ENCODE measurements around the gene COPZ2. TPM values are rescaled to one million over a fixed set of nuclear protein-coding genes. Genes with fewer than 3 reads are reported as not detected.

Gene COPZ2
- total RNA-seq, 4 donors from 2014 or later = 40.5 to 73.9 (median 62.2) TPM

DNA sequence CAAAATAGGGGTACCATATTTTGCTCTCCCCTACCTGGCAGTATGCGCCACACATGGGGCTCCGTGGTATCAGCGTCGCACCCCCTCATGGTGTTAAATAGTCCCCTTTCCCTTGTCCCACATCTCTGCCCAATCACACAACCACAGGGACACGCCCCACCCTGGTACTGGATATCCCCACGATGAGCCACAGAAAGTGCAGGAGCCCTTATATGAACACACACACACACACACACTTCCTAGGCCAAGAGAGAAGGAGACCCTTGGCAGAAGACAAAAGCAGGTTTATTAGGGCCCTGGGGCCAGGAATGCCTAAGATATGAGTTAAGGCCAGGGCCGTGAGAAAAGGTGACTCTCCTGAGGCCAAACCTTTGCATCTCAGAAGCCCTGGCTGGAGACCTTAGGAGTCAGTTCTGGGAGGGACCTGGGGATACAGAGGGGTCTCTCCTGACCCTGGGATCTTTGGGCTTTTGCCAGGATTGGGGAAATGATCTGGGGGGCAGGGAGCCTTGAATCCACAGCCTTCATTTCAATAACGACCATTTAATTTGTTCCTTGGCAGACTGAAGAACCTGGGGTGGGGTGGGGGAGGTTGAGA lies 11.6 kb downstream of the COPZ2 start:
- WGBS, 2 donors = 15 to 33% methylated on average over 8 of the region's 8 CpGs
- peak overlapping the region; percentile 66 to 93 (median 80) for H3K27ac ChIP-seq
- no peaks in the 10 kb centered on the region for H3K36me3 ChIP-seq
- no peak for DNase-seq (ENCODE audit: low spot score in 2 of 2)
- H3K9me3 ChIP-seq = no peaks in the 10 kb centered on the region
- H3K4me3 ChIP-seq = peak overlapping the region; percentile 22 to 57 (median 43)
- TF ChIP-seq EP300 (IDR thresholded peaks at IDR 0.05) = no peak
- TF ChIP-seq, protein P1, sequence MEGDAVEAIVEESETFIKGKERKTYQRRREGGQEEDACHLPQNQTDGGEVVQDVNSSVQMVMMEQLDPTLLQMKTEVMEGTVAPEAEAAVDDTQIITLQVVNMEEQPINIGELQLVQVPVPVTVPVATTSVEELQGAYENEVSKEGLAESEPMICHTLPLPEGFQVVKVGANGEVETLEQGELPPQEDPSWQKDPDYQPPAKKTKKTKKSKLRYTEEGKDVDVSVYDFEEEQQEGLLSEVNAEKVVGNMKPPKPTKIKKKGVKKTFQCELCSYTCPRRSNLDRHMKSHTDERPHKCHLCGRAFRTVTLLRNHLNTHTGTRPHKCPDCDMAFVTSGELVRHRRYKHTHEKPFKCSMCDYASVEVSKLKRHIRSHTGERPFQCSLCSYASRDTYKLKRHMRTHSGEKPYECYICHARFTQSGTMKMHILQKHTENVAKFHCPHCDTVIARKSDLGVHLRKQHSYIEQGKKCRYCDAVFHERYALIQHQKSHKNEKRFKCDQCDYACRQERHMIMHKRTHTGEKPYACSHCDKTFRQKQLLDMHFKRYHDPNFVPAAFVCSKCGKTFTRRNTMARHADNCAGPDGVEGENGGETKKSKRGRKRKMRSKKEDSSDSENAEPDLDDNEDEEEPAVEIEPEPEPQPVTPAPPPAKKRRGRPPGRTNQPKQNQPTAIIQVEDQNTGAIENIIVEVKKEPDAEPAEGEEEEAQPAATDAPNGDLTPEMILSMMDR (IDR thresholded peaks at IDR 0.05) = no peak
- no peak for TF ChIP-seq POLR2A (IDR thresholded peaks at IDR 0.05)
- peaks cover 7 to 54% (median 34%) of the 10 kb centered on the region in 4 donors for H3K4me1 ChIP-seq
- H3K27me3 ChIP-seq = no peaks in the 10 kb centered on the region

DNA sequence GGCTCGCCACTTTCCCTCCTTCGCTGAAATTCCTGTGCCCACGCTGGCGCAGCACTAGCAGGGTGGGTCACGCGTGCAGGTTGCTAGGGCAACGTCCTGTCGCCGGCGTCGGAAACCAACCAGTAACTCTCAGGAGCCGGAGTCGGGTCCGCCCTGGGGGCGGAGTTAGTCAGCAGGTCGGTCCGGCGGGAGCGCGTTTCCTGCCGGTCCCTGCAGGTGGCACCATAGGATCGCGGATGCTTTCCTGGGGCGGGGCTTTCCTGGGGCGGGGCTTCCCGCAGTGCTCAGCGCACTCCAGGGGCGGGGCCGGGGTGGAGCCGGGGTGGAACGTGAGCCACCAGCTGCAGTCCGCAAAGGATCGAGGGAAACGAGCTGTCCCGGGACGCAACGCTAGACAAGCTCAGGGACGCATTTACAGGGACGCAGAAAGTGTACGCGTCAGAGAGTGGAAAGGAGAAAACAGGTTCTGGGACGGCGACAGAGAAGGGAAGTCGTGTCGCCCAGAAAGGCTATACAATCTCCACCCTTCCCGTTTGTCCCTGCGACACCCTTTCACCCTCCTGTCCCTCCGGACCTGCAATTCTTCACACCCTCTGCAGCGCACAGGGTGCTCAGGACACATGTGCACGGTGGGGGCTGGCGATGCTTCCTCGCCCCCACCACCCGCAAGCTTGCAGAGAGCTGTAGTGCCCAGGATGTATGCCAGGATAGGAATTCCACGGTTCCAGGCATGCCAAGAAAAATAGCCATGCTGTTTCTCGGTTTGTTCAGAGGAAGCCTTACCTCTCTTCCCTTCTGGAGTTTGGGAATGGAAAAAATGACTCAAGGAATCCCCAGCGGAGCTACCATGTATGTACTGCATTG lies 12.3 kb downstream of the COPZ2 start:
- peak overlapping the region; percentile 78 to 95 (median 92) for H3K27ac ChIP-seq
- WGBS, 2 donors = 1% methylated on average over 45 to 53 of the region's 56 CpGs
- DNase-seq (ENCODE audit: low spot score in 2 of 2) = peak; percentile 95 to 97

DNA sequence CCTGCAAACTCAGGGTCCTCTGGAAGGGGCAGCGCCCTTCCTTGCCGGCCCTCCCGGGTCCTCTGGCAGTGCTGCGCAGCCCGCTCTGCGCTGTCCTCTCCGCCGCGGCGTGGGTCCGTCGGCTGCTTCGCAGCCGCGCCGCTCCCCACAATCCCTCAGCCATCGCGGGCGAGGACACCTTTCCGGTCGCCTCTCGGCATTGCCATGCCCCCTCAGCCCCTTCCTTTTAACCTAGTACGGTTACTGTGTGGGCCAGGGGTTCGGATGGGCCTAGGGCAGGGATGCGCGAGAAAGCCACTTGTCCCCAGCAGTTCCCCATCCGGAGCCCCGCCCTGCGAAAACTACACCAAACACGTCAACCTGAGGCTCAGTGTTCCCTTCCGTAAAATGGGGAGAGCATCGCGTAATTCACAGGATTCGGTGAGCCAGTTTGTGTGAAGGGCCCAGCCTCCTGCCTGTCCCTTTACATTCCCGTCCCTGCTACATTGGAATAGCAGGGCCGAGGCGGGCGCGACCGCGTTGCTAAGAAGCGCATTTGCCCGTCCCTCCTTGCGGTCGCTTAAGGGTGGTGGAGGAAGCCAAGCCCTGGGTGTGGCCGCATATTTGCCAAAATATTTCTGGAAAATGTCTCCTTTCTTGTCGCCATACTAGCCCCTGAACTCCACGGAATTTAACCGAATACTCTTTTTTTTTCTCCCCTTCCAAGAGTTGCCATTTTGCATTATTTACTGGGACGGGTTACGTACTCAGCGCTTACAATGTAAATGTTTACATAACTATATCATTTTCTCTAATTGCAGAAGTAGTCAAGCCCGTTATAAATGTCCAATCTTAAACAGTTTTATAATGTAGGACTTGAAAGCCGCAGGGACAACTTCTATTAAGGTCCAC lies 13.2 kb downstream of the COPZ2 start:
- peak overlapping the region; percentile 78 to 95 (median 92) for H3K27ac ChIP-seq
- peak overlapping the region; percentile 38 to 58 (median 56) for H3K4me3 ChIP-seq
- no peaks in the 10 kb centered on the region for H3K27me3 ChIP-seq
- peaks cover 7 to 46% (median 34%) of the 10 kb centered on the region in 4 donors for H3K4me1 ChIP-seq
- H3K9me3 ChIP-seq = no peaks in the 10 kb centered on the region
- WGBS, 2 donors = 1 to 2% methylated on average over 35 to 51 of the region's 54 CpGs
- H3K36me3 ChIP-seq = no peaks in the 10 kb centered on the region
- TF ChIP-seq, protein P1 (IDR thresholded peaks at IDR 0.05) = no peak
- TF ChIP-seq POLR2A (IDR thresholded peaks at IDR 0.05) (no peak), EP300 (IDR thresholded peaks at IDR 0.05) (no peak)
- peak in 1 of 2 donors; percentile 33 for DNase-seq (ENCODE audit: low spot score in 2 of 2)

More for the DNA sequence above, 12.3 kb downstream of the COPZ2 start:
- peaks cover 7 to 47% (median 34%) of the 10 kb centered on the region in 4 donors for H3K4me1 ChIP-seq
- H3K9me3 ChIP-seq = no peaks in the 10 kb centered on the region
- H3K36me3 ChIP-seq = no peaks in the 10 kb centered on the region
- TF ChIP-seq EP300 (IDR thresholded peaks at IDR 0.05) = peak in 1 of 2 donors; percentile 84
- TF ChIP-seq, protein P1 (IDR thresholded peaks at IDR 0.05) = peak; percentile 87 to 98 (median 91)
- peak in 1 of 2 donors; percentile 55 for TF ChIP-seq POLR2A (IDR thresholded peaks at IDR 0.05)
- no peaks in the 10 kb centered on the region for H3K27me3 ChIP-seq
- peak overlapping the region; percentile 38 to 58 (median 56) for H3K4me3 ChIP-seq

DNA sequence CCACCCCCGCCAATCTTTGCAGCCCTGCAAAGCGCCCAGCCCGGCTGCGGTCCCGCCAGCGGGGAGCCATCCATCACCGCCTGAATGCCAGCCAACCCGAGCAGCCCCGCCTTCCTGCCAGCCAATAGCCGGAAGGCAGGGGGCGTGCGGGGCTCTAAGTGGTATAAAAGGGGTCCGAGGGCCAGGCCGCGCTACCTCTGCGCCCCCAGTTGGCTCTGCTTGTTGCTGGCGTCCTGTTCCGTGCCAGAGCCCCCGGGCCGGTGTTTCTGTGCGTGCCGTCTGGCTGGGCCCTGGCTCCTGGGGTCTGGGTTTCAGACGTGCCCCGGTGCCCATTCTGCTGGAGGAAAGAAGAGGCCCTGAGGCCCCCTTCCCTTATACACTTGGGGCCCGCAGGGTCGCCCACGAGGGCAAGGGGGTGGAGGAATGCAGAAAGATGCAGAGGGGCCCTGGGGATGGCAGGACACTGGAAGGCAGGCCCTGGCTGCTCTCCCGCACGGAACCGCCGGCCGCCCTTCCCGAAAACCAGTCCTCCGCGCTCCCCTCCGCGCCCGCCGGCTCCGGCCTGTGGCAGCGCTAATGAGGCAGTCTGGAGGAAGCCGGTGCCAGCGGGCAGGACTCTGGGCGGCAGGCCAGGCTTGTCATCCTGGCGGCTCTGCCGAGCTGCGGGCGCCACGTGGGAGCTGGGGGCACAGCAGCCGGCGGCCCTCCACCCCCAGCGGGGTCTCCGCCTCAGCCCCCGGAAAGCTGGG lies 14.0 kb downstream of the COPZ2 start:
- H3K36me3 ChIP-seq = no peaks in the 10 kb centered on the region
- peak overlapping the region; percentile 38 to 58 (median 56) for H3K4me3 ChIP-seq
- no peaks in the 10 kb centered on the region for H3K27me3 ChIP-seq
- DNase-seq (ENCODE audit: low spot score in 2 of 2) = peak; percentile 64 to 72
- H3K4me1 ChIP-seq = peaks cover 7 to 46% (median 34%) of the 10 kb centered on the region in 4 donors
- no peaks in the 10 kb centered on the region for H3K9me3 ChIP-seq
- WGBS, 2 donors = 2 to 8% methylated on average over 27 to 30 of the region's 54 CpGs
- TF ChIP-seq, protein P1 (IDR thresholded peaks at IDR 0.05) = peak; percentile 15 to 61 (median 38)
- TF ChIP-seq EP300 (IDR thresholded peaks at IDR 0.05) (peak in 1 of 2 donors; percentile 49), POLR2A (IDR thresholded peaks at IDR 0.05) (peak; percentile 36 to 37)
- H3K27ac ChIP-seq = peak overlapping the region; percentile 78 to 95 (median 92)
